Measurements from ENCODE around the gene CAPZA2.

Gene CAPZA2

DNA sequence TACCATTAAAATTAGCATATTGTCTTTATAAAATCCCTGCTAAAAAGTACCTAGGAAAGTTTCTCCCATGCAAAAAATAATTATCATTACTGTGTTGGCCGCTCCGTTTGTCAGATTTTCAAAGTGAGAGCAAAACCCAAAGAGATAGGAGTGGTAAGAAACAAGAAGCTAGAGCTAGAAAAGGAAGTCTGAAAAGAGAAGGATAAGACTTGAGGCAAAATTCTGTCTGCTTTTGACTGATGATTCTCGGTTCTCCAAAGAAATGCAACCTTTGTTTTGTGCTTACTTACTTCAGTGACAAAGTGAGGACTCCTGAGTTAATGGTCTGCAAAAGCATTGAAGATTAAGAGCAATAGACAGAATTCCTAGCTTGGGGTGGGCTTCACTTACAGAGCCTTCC is 33.3 kb upstream of the CAPZA2 start:
- TF ChIP-seq, protein P1, sequence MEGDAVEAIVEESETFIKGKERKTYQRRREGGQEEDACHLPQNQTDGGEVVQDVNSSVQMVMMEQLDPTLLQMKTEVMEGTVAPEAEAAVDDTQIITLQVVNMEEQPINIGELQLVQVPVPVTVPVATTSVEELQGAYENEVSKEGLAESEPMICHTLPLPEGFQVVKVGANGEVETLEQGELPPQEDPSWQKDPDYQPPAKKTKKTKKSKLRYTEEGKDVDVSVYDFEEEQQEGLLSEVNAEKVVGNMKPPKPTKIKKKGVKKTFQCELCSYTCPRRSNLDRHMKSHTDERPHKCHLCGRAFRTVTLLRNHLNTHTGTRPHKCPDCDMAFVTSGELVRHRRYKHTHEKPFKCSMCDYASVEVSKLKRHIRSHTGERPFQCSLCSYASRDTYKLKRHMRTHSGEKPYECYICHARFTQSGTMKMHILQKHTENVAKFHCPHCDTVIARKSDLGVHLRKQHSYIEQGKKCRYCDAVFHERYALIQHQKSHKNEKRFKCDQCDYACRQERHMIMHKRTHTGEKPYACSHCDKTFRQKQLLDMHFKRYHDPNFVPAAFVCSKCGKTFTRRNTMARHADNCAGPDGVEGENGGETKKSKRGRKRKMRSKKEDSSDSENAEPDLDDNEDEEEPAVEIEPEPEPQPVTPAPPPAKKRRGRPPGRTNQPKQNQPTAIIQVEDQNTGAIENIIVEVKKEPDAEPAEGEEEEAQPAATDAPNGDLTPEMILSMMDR (IDR thresholded peaks at IDR 0.05; ENCODE audit: low read depth, low read length, missing control alignments) = no peak
- in situ Hi-C loops (cut with HindIII; ENCODE audit: low sequenced_read_pairs) = no loop called here
- no peak for DNase-seq (ENCODE audit: low read depth)
- H3K4me3 ChIP-seq (ENCODE audit: low read depth, low read length) = no peak overlapping the region

DNA sequence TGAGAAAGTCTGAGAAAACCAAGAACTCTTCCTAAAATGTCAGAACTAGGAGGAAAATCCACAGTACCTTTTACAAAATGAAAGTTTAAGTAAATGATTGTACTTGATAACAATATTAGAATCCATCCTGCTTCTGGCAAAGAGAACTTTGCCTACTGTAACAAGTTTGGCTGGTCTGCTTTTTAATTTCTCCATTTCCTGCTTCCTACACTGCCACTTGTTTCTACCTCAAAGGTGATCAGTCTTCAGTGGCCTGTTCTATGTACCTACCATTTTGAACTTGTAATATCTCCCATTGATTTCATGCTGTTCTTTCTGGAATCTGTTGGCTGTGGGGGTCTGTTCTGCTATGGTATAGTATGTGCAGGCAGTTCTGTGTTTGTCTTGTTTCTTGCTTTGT is 32.9 kb upstream of the CAPZA2 start:
- no peak overlapping the region for H3K4me3 ChIP-seq (ENCODE audit: low read depth, low read length)
- in situ Hi-C loops (cut with HindIII; ENCODE audit: low sequenced_read_pairs) = no loop called here
- no peak for DNase-seq (ENCODE audit: low read depth)
- TF ChIP-seq, protein P1 (IDR thresholded peaks at IDR 0.05; ENCODE audit: low read depth, low read length, missing control alignments) = no peak

DNA sequence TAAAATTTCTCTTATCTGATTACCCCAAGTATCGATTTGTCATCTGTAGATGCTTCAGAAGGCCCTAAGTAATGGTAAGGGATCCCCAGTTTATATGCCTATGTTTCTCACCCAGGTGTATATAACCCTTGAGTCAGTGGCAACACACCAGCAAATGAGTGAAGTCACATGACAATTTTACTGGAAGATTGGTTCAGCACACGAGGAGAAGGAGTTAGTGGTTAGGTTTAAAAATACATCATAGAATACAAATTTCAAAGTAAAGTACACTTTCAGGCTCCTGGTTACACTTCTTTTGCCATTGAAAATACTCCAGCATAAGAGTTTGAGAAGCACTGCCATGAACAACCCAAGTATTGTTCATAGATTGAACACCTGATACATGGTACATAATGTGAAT is 29.7 kb upstream of the CAPZA2 start:
- DNase-seq (ENCODE audit: low read depth) = no peak
- TF ChIP-seq, protein P1 (IDR thresholded peaks at IDR 0.05; ENCODE audit: low read depth, low read length, missing control alignments) = no peak
- in situ Hi-C loops (cut with HindIII; ENCODE audit: low sequenced_read_pairs) = no loop called here

DNA sequence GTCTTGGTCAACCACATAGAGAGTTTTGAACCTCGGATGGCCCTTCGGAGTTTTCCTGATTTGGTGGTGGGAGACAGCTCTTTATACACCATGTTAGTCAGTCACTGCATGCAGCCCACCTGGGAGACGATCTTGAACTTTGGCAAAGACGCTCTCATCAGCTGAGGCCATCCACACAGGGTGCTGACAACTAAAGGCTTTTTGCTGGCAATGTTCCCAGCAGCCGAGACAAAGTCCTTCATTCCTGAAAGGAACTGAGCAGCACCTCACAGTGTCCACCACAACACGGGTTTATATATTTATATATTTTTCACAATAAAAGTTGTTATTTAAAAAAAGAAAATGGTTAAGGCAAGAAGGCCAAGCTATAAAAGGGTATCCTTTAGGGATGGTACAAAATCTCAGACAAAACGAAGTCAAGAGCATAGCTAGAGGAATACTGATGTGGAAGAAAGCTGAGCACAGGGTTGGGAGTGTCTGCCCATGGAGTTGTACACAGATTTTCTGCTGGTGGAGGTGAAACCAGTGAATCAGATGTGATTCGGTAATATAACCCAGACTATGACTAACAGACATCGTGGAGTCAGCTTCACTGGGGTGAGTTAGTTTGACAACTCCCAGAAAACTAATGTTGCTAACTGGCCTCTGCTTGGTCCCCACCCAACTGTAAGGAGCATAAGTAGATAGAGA is 27.4 kb upstream of the CAPZA2 start:
- H3K4me3 ChIP-seq (ENCODE audit: low read depth, low read length) = no peak overlapping the region
- DNase-seq (ENCODE audit: low read depth) = no peak
- TF ChIP-seq, protein P1 (IDR thresholded peaks at IDR 0.05; ENCODE audit: low read depth, low read length, missing control alignments) = no peak
- in situ Hi-C loops (cut with HindIII; ENCODE audit: low sequenced_read_pairs) = no loop called here

More for the DNA sequence above, 29.7 kb upstream of the CAPZA2 start:
- no peak overlapping the region for H3K4me3 ChIP-seq (ENCODE audit: low read depth, low read length)

DNA sequence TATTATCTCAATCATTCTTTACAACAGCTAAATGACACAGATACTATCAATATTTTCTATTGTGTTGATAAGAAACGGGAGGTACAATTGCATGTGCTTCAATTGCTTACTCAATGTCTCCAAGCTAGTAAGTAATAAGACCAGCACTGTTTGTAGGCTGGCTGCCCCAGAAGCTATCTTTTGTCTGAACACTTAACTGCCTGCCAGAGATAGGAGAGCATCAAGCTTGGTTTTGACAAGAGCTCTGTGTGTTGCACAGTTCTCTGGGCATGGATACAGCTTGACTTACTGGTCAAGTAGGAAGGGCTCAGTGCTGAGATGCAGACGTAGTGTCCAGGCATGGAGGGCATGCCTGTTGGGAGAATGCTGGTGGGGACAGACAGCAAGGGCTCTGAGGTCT is 26.3 kb upstream of the CAPZA2 start:
- in situ Hi-C loops (cut with HindIII; ENCODE audit: low sequenced_read_pairs) = no loop called here
- DNase-seq (ENCODE audit: low read depth) = no peak
- no peak overlapping the region for H3K4me3 ChIP-seq (ENCODE audit: low read depth, low read length)
- TF ChIP-seq, protein P1 (IDR thresholded peaks at IDR 0.05; ENCODE audit: low read depth, low read length, missing control alignments) = no peak

GRCh38 chr7:116836911-116837310 is 25.5 kb upstream of the CAPZA2 start:
- TF ChIP-seq, protein P1 (IDR thresholded peaks at IDR 0.05; ENCODE audit: low read depth, low read length, missing control alignments) = no peak
- H3K4me3 ChIP-seq (ENCODE audit: low read depth, low read length) = no peak overlapping the region
- no peak for DNase-seq (ENCODE audit: low read depth)
- in situ Hi-C loops (cut with HindIII; ENCODE audit: low sequenced_read_pairs) = no loop called here

All from astrocyte of the cerebellum (primary cell).